Rectal smooth muscle tissue (tissue), 1 donor: ENCODE measurements around the gene BUD13.
"Not testable (repeated sequence)": the region's sequence is repeated elsewhere in the genome, so short reads cannot be mapped to it uniquely, and the experiment has no call there.

Experiments
- H3K27ac ChIP-seq: one replicate; pipeline ENCODE4 v1.7.0; 2013; ENCODE audit warnings: low read depth, low read length, inconsistent platforms
- H3K27me3 ChIP-seq: one replicate; pipeline ENCODE4 v1.7.0; 2013; ENCODE audit warnings: low read length; ENCODE audit not compliant: control insufficient read depth, insufficient read depth
- H3K36me3 ChIP-seq: one replicate; pipeline ENCODE4 v1.7.0; 2013; ENCODE audit warnings: low read length; ENCODE audit not compliant: control insufficient read depth, insufficient read depth
- H3K4me1 ChIP-seq: one replicate; pipeline ENCODE4 v1.7.0; 2013; ENCODE audit warnings: low read length; ENCODE audit not compliant: control insufficient read depth, insufficient read depth
- H3K4me3 ChIP-seq: one replicate; pipeline ENCODE4 v1.7.0; 2013; ENCODE audit warnings: low read length
- H3K9ac ChIP-seq: one replicate; pipeline ENCODE4 v1.7.0; 2013; ENCODE audit warnings: low read length

The BUD13 gene

GRCh38 chr11:116807601-116808261 is 34.9 kb upstream of the BUD13 start:
- no peak overlapping the region for H3K27ac ChIP-seq

GRCh38 chr11:116804001-116804400 is 31.2 kb upstream of the BUD13 start:
- no peak overlapping the region for H3K27ac ChIP-seq
- H3K4me1 ChIP-seq = no peaks in the 10 kb centered on the region
- H3K9ac ChIP-seq = no peak overlapping the region
- H3K27me3 ChIP-seq = no peaks in the 10 kb centered on the region
- no peaks in the 10 kb centered on the region for H3K36me3 ChIP-seq
- no peak overlapping the region for H3K4me3 ChIP-seq

More at GRCh38 chr11:116807601-116808261, 34.9 kb upstream of the BUD13 start:
- Histone ChIP-seq H3K36me3 (no peaks in the 10 kb centered on the region), H3K4me1 (no peaks in the 10 kb centered on the region), H3K9ac (no peak overlapping the region), H3K27me3 (no peaks in the 10 kb centered on the region), H3K4me3 (no peak overlapping the region)

GRCh38 chr11:116801662-116802061 is 28.9 kb upstream of the BUD13 start:
- not testable (repeated sequence) for H3K27me3 ChIP-seq, H3K36me3 ChIP-seq, H3K27ac ChIP-seq, H3K4me1 ChIP-seq, H3K9ac ChIP-seq, H3K4me3 ChIP-seq

GRCh38 chr11:116800610-116801009 is 27.8 kb upstream of the BUD13 start:
- Histone ChIP-seq H3K36me3 (no peaks in the 10 kb centered on the region), H3K4me1 (no peaks in the 10 kb centered on the region), H3K27ac (no peak overlapping the region), H3K27me3 (no peaks in the 10 kb centered on the region), H3K4me3 (no peak overlapping the region), H3K9ac (no peak overlapping the region)

- Histone ChIP-seq H3K27me3 (no peaks in the 10 kb centered on the region), H3K9ac (no peak overlapping the region), H3K4me1 (no peaks in the 10 kb centered on the region), H3K4me3 (no peak overlapping the region), H3K36me3 (no peaks in the 10 kb centered on the region), H3K27ac (no peak overlapping the region)
These were observed 25.6 kb upstream of the BUD13 start for GRCh38 chr11:116798368-116798767.

- H3K27ac ChIP-seq = no peak overlapping the region
- no peaks in the 10 kb centered on the region for H3K27me3 ChIP-seq
- no peak overlapping the region for H3K4me3 ChIP-seq
These were observed 25.0 kb upstream of the BUD13 start for GRCh38 chr11:116797816-116798215.

GRCh38 chr11:116796548-116796947 is 23.8 kb upstream of the BUD13 start:
- no peak overlapping the region for H3K4me3 ChIP-seq
- peaks cover under 1% of the 10 kb centered on the region for H3K4me1 ChIP-seq
- H3K9ac ChIP-seq = no peak overlapping the region
- no peak overlapping the region for H3K27ac ChIP-seq
- no peaks in the 10 kb centered on the region for H3K27me3 ChIP-seq
- no peaks in the 10 kb centered on the region for H3K36me3 ChIP-seq

More at GRCh38 chr11:116797816-116798215, 25.0 kb upstream of the BUD13 start:
- Histone ChIP-seq H3K9ac (no peak overlapping the region), H3K36me3 (no peaks in the 10 kb centered on the region), H3K4me1 (no peaks in the 10 kb centered on the region)

- H3K27ac ChIP-seq = no peak overlapping the region
- no peak overlapping the region for H3K9ac ChIP-seq
- H3K4me1 ChIP-seq = peaks cover 3% of the 10 kb centered on the region
These were observed 22.1 kb upstream of the BUD13 start for GRCh38 chr11:116794851-116795250.

GRCh38 chr11:116793772-116794097 is 20.9 kb upstream of the BUD13 start:
- H3K27me3 ChIP-seq = no peaks in the 10 kb centered on the region
- no peak overlapping the region for H3K27ac ChIP-seq
- no peaks in the 10 kb centered on the region for H3K36me3 ChIP-seq

More at GRCh38 chr11:116794851-116795250, 22.1 kb upstream of the BUD13 start:
- Histone ChIP-seq H3K27me3 (no peaks in the 10 kb centered on the region), H3K36me3 (no peaks in the 10 kb centered on the region), H3K4me3 (no peak overlapping the region)

GRCh38 chr11:116792869-116793771 is 20.3 kb upstream of the BUD13 start:
- Histone ChIP-seq H3K27ac (no peak overlapping the region), H3K4me3 (no peak overlapping the region)

More at GRCh38 chr11:116793772-116794097, 20.9 kb upstream of the BUD13 start:
- H3K4me1 ChIP-seq = peaks cover 3% of the 10 kb centered on the region
- no peak overlapping the region for H3K9ac ChIP-seq
- no peak overlapping the region for H3K4me3 ChIP-seq

GRCh38 chr11:116792144-116792868 is 19.5 kb upstream of the BUD13 start:
- no peaks in the 10 kb centered on the region for H3K27me3 ChIP-seq
- no peaks in the 10 kb centered on the region for H3K36me3 ChIP-seq
- H3K4me1 ChIP-seq = peaks cover 3% of the 10 kb centered on the region
- H3K4me3 ChIP-seq = no peak overlapping the region
- H3K27ac ChIP-seq = no peak overlapping the region
- H3K9ac ChIP-seq = no peak overlapping the region

More at GRCh38 chr11:116792869-116793771, 20.3 kb upstream of the BUD13 start:
- peaks cover 3% of the 10 kb centered on the region for H3K4me1 ChIP-seq
- no peak overlapping the region for H3K9ac ChIP-seq
- no peaks in the 10 kb centered on the region for H3K27me3 ChIP-seq
- no peaks in the 10 kb centered on the region for H3K36me3 ChIP-seq

GRCh38 chr11:116791813-116792143 is 19.0 kb upstream of the BUD13 start, which contains the start of gene APOA5:
Gene APOA5 (minus strand): TSS chr11:116791879. CDS start chr11:116791860, 19 bp downstream.
- no peak within 1 kb of the TSS for H3K27ac ChIP-seq
- H3K27me3 ChIP-seq = no peaks in the 10 kb centered on the region
- H3K36me3 ChIP-seq = no peaks in the 10 kb centered on the region
- H3K9ac ChIP-seq = no peak within 1 kb of the TSS
- H3K4me3 ChIP-seq = peak within 1 kb of the TSS; percentile 52
- peaks cover 7% of the 10 kb centered on the region for H3K4me1 ChIP-seq
